SU-DHL-6 (cell line): ENCODE results near the gene ANKEF1.

Experiments used
- H2AFZ ChIP-seq: fragments of 200-600 bp; sonication (generic); 2 replicates; pipeline ENCODE4 v1.6.1; 2014; ENCODE audit warnings: low read depth, mild to moderate bottlenecking, moderate library complexity, mixed read lengths, antibody characterized with exemption, low read length; ENCODE audit not compliant: severe bottlenecking
- H3F3A ChIP-seq: fragments of 200-600 bp; shearing (Covaris generic); 2 replicates; pipeline ENCODE4 v1.6.0; 2016; ENCODE audit warnings: antibody characterized with exemption, mild to moderate bottlenecking; ENCODE audit not compliant: insufficient read depth
- H3K27ac ChIP-seq: fragments of 200-600 bp; sonication (generic); 2 replicates; pipeline ENCODE4 v1.5.1; 2016; ENCODE audit warnings: low read depth, mild to moderate bottlenecking, low read length, moderate library complexity, mixed read lengths
- H3K27me3 ChIP-seq: fragments of 200-600 bp; sonication (generic), shearing (Covaris generic); 2 replicates; pipeline ENCODE4 v1.6.0; 2014; ENCODE audit warnings: mild to moderate bottlenecking, low read length
- H3K36me3 ChIP-seq: fragments of 200-600 bp; sonication (generic); 2 replicates; pipeline ENCODE4 v1.6.1; 2014; ENCODE audit warnings: mild to moderate bottlenecking, low read length, mixed read lengths
- H3K4me2 ChIP-seq: fragments of 300-600, 200-600 bp; shearing (Covaris generic), sonication (generic); 2 replicates; pipeline ENCODE4 v1.6.0; 2014; ENCODE audit warnings: low read length, low read depth, mild to moderate bottlenecking; ENCODE audit not compliant: poor library complexity, severe bottlenecking
- H3K4me3 ChIP-seq: fragments of 200-600 bp; sonication (generic); 2 replicates; pipeline ENCODE4 v1.5.1; 2014; ENCODE audit warnings: antibody characterized with exemption, low read length, mild to moderate bottlenecking, mixed read lengths; ENCODE audit not compliant: insufficient read depth, poor library complexity, severe bottlenecking
- H3K79me2 ChIP-seq: fragments of 200-600 bp; sonication (generic); 2 replicates; pipeline ENCODE4 v1.6.1; 2014; ENCODE audit warnings: mild to moderate bottlenecking, low read length, moderate library complexity; ENCODE audit not compliant: insufficient read depth
- H3K9ac ChIP-seq: fragments of 200-600 bp; sonication (generic); 2 replicates; pipeline ENCODE4 v1.7.0; 2014; ENCODE audit warnings: mild to moderate bottlenecking, low read length
- H3K9me2 ChIP-seq: fragments of 200-600 bp; sonication (generic); replicated peaks from 2 replicates; pipeline ENCODE4 v1.6.1; 2014; ENCODE audit warnings: low read length; ENCODE audit not compliant: insufficient read depth
- H3K9me3 ChIP-seq: fragments of 200-600 bp; sonication (generic); 2 replicates; pipeline ENCODE4 v1.6.1; 2014; ENCODE audit warnings: low read length, mixed read lengths; ENCODE audit not compliant: insufficient read depth
- H4K20me1 ChIP-seq: fragments of 200-600 bp; sonication (generic); 2 replicates; pipeline ENCODE4 v1.6.1; 2014; ENCODE audit warnings: low read depth, mild to moderate bottlenecking, antibody characterized with exemption, low read length, moderate library complexity, mixed read lengths
- EZH2phosphoT487 ChIP-seq: fragments of 200-600 bp; sonication (generic), shearing (Covaris generic); conservative IDR thresholded peaks from 2 replicates; pipeline ENCODE4 v1.6.1; 2018; ENCODE audit warnings: mild to moderate bottlenecking, antibody characterized with exemption, low read length, moderate library complexity, mixed read lengths
- TF ChIP-seq, protein P1 (sequence below): fragments of 200-600 bp; sonication (generic); IDR thresholded peaks from one replicate; pipeline ENCODE4 v1.5.1; 2017; ENCODE audit warnings: antibody characterized with exemption, mild to moderate bottlenecking, low read length, moderate library complexity; ENCODE audit not compliant: insufficient read depth, poor library complexity, severe bottlenecking

ANKEF1 gene

DNA sequence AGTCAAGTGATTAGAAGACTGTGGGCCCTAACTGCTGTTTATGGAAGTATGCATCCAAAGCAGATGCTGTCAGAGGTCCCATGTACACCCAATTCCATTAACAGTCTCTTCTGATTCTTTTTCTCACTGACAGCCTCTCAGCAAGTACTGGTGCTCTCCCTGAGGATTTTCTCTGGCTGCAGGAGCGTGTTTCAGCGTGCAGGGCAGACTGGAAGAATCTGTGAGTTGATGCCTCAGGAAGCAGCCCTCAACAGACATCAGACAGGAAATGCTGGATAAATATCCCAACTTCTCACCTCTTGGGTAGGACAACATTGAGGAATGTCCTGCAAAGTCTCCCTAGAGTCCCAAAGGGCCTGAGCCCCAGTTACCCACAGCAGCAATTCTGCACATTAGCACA, 40.8 kb downstream of the ANKEF1 start:
- no peaks in the 10 kb centered on the region for H3K27me3 ChIP-seq
- H3K79me2 ChIP-seq, result no peaks in the 10 kb centered on the region
- H4K20me1 ChIP-seq, result no peaks in the 10 kb centered on the region
- H3K9ac ChIP-seq, result no peak overlapping the region
- H3F3A ChIP-seq, result no peaks in the 10 kb centered on the region
- H3K36me3 ChIP-seq, result no peaks in the 10 kb centered on the region
- no peaks in the 10 kb centered on the region for H3K9me2 ChIP-seq
- H3K4me2 ChIP-seq, result no peak overlapping the region
- H3K27ac ChIP-seq, result no peak overlapping the region
- TF ChIP-seq EZH2phosphoT487, result no peak
- TF ChIP-seq, protein P1, sequence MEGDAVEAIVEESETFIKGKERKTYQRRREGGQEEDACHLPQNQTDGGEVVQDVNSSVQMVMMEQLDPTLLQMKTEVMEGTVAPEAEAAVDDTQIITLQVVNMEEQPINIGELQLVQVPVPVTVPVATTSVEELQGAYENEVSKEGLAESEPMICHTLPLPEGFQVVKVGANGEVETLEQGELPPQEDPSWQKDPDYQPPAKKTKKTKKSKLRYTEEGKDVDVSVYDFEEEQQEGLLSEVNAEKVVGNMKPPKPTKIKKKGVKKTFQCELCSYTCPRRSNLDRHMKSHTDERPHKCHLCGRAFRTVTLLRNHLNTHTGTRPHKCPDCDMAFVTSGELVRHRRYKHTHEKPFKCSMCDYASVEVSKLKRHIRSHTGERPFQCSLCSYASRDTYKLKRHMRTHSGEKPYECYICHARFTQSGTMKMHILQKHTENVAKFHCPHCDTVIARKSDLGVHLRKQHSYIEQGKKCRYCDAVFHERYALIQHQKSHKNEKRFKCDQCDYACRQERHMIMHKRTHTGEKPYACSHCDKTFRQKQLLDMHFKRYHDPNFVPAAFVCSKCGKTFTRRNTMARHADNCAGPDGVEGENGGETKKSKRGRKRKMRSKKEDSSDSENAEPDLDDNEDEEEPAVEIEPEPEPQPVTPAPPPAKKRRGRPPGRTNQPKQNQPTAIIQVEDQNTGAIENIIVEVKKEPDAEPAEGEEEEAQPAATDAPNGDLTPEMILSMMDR, result no peak
- no peak overlapping the region for H2AFZ ChIP-seq
- no peak overlapping the region for H3K4me3 ChIP-seq
- H3K9me3 ChIP-seq, result no peaks in the 10 kb centered on the region

DNA sequence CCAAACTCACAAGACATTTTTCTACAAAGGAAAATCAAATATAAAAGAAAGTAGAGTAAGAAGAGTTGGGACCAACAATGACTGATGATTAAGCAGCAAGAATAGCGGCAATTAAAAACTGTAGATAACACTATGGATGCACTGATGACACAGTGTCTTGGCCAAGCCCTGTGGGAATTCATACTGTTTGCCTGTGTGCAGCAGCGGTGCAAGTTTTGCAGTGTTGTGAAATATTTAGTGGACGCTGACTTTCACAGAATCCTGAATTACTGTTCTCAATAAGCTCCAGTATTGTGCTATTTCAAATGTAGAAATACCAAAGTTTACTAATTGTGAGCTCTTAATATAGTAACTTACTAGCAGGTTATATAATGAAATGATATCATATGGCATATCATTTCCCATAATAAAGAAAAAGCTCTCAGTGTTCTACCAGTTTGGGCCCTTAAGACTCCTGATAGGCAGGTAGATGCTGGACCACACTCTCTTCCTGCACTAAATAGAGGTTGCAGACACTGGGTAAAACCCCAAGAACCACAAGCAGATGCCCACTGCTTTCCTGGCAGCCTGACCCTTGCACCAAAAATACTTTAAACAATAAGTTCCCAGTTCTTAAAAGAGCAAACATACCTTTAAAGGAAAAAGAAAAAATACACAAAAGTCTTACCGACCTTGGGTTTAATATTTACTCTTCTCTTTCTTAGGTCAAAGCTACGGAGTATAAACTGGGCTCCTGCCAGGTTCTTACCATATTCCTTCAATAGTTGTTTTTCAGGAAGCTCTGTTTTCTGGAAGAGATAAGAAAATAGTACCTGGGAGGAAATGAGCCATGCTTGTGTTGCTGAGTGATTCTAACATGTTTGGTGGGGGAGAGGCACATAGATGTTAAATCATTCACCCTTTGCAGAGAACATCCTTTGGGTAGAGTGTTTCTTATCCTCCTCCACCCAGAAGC, 41.6 kb downstream of the ANKEF1 start:
- Histone ChIP-seq H3K9ac (no peak overlapping the region), H4K20me1 (no peaks in the 10 kb centered on the region), H3K4me3 (no peak overlapping the region), H2AFZ (no peak overlapping the region), H3K79me2 (no peaks in the 10 kb centered on the region), H3K4me2 (no peak overlapping the region), H3F3A (no peaks in the 10 kb centered on the region), H3K27me3 (no peaks in the 10 kb centered on the region), H3K9me3 (no peaks in the 10 kb centered on the region), H3K27ac (no peak overlapping the region), H3K9me2 (no peaks in the 10 kb centered on the region), H3K36me3 (no peaks in the 10 kb centered on the region)
- TF ChIP-seq, protein P1, result no peak
- no peak for TF ChIP-seq EZH2phosphoT487

DNA sequence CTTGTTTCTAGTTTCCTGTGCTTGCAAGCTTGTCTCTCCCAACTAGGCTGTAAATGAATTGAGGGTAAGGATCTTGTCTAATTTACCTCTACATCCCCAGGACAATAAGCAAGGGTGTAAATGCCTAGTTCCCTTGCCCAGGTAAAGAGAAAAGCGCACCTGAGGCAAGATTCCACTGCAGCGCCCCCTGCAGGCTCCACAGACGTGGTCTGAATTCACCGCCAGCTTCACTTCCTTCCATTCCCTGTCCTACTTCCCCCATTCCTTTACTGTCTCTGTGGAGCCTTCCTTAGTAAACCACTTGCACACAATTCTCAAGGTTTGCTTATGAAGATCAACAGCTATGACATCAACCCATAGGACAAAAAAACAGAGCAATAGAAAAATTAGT, 42.3 kb downstream of the ANKEF1 start:
- Histone ChIP-seq H3K4me2 (no peak overlapping the region), H3K4me3 (no peak overlapping the region), H3K9ac (no peak overlapping the region), H3K9me3 (no peaks in the 10 kb centered on the region), H3F3A (no peaks in the 10 kb centered on the region), H3K27ac (no peak overlapping the region), H3K36me3 (no peaks in the 10 kb centered on the region), H3K79me2 (no peaks in the 10 kb centered on the region), H4K20me1 (no peaks in the 10 kb centered on the region), H3K9me2 (no peaks in the 10 kb centered on the region), H2AFZ (no peak overlapping the region), H3K27me3 (no peaks in the 10 kb centered on the region)
- TF ChIP-seq, protein P1, result no peak
- TF ChIP-seq EZH2phosphoT487, result no peak
